LNCaP clone FGC (cell line): ENCODE data around the gene EVI2A.
"Not testable (repeated sequence)": the region's sequence is repeated elsewhere in the genome, so short reads cannot be mapped to it uniquely, and the experiment has no call there.

ENCODE experiments used
- DNase-seq: peaks from one replicate; pipeline ENCODE4 v3.0.0-alpha.2; 2011; ENCODE audit warnings: low read depth
- H3K4me3 ChIP-seq: 2 replicates; pipeline ENCODE4 v1.5.1; 2011; ENCODE audit warnings: mild to moderate bottlenecking, low read depth, low read length, control low read depth
- TF ChIP-seq, protein P1 (sequence below): IDR thresholded peaks from 2 replicates; pipeline ENCODE4 v1.5.1; 2012; ENCODE audit warnings: mild to moderate bottlenecking; ENCODE audit not compliant: control insufficient read depth, insufficient read depth; ENCODE audit errors: extremely low read depth

The EVI2A gene

DNA sequence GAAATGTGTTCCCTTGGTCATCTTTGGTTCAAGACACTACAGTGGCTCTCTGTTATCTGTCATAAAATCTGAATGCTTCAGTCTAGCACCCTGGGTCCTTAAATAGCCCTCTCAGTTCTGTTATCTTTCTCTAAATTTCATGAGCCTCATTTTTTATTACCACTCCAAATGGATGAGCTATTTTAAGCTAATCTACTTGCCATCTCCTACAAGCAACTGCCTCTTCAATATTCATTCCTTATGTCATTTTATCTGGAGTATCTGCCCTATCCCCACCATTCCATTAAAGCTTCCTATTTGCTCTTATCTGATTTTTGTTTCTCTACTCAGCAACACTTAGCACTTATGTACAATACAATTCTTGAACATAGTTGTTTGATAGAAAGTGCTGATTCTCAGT is 28.0 kb upstream of the EVI2A start:
- H3K4me3 ChIP-seq, result no peak overlapping the region
- TF ChIP-seq, protein P1, sequence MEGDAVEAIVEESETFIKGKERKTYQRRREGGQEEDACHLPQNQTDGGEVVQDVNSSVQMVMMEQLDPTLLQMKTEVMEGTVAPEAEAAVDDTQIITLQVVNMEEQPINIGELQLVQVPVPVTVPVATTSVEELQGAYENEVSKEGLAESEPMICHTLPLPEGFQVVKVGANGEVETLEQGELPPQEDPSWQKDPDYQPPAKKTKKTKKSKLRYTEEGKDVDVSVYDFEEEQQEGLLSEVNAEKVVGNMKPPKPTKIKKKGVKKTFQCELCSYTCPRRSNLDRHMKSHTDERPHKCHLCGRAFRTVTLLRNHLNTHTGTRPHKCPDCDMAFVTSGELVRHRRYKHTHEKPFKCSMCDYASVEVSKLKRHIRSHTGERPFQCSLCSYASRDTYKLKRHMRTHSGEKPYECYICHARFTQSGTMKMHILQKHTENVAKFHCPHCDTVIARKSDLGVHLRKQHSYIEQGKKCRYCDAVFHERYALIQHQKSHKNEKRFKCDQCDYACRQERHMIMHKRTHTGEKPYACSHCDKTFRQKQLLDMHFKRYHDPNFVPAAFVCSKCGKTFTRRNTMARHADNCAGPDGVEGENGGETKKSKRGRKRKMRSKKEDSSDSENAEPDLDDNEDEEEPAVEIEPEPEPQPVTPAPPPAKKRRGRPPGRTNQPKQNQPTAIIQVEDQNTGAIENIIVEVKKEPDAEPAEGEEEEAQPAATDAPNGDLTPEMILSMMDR, result no peak
- no peak for DNase-seq

- H3K4me3 ChIP-seq, DNase-seq: not testable (repeated sequence)
Measured at GRCh38 chr17:31345191-31345747, 23.8 kb upstream of the EVI2A start.

GRCh38 chr17:31339906-31340661 is 18.7 kb upstream of the EVI2A start:
- no peak overlapping the region for H3K4me3 ChIP-seq
- DNase-seq, result no peak
- TF ChIP-seq, protein P1, result no peak

- no peak for DNase-seq
- TF ChIP-seq, protein P1, result no peak
- H3K4me3 ChIP-seq, result no peak overlapping the region
Measured at GRCh38 chr17:31329221-31329620, 7.8 kb upstream of the EVI2A start.

- no peak overlapping the region for H3K4me3 ChIP-seq
- no peak for DNase-seq
- TF ChIP-seq, protein P1, result no peak
Measured at GRCh38 chr17:31328160-31328535, 6.7 kb upstream of the EVI2A start.

DNA sequence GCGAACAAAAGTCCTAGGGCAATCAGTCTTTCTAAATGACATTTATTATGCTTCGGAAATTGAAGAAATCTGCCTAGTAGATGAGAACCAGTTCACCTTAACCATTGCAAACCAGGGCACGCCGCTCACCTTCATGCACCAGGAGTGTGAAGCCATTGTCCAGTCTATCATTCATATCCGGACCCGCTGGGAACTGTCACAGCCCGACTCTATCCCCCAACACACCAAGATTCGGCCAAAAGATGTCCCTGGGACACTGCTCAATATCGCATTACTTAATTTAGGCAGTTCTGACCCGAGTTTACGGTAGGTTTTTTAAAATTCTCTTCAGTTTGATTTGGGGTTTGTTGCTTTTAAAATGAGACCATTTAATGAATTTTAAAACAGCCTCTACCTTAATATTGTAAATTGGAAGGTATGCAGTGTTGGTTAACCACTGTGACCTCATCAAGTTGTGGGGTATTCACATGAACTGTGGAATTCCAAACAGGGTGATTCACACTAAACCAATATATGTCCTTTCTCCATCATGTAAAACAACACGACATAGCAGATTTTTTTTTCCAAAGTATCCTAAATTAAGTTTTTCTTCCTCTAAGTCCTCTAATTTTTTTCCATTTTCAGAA is 6.2 kb upstream of the EVI2A start:
- no peak for DNase-seq
- H3K4me3 ChIP-seq, result no peak overlapping the region
- TF ChIP-seq, protein P1, result no peak

- H3K4me3 ChIP-seq, result no peak overlapping the region
- TF ChIP-seq, protein P1, result no peak
- DNase-seq, result no peak
Measured at GRCh38 chr17:31323551-31323950, 2.1 kb upstream of the EVI2A start.
